HL-60/S4 treated with retinoic acid at 250 ng/mL for 4 days and 3 days (cell line): Measurements from ENCODE around the gene GMCL1.
"Not testable (repeated sequence)": the region's sequence is repeated elsewhere in the genome, so short reads cannot be mapped to it uniquely, and the experiment has no call there.

ENCODE experiments used
- in situ Hi-C: fragments of 300-500 bp; cut with MboI; formaldehyde crosslinking; loops from 2 replicates; pipeline ENCODE4 v1.7.0; 2022; ENCODE audit warnings: low sequenced_read_pairs

The GMCL1 gene

GRCh38 chr2:69847068-69847828 is 17.8 kb downstream of the GMCL1 start:
- in situ Hi-C loops: no loop called here

GRCh38 chr2:69848186-69848790 is 18.8 kb downstream of the GMCL1 start:
- in situ Hi-C loops: no loop called here

- in situ Hi-C loops: no loop called here
These were observed 28.8 kb downstream of the GMCL1 start for GRCh38 chr2:69858261-69858660.

GRCh38 chr2:69863298-69863697 is 33.8 kb downstream of the GMCL1 start:
- in situ Hi-C loops: no loop called here

GRCh38 chr2:69888451-69888850 is 59.0 kb downstream of the GMCL1 start:
- in situ Hi-C loops: no loop called here

- in situ Hi-C loops: no loop called here
These were observed 59.8 kb downstream of the GMCL1 start for GRCh38 chr2:69889302-69889701.

- in situ Hi-C loops: no loop called here
These were observed 61.4 kb downstream of the GMCL1 start for GRCh38 chr2:69890881-69891280.

- in situ Hi-C loops: not testable (repeated sequence)
These were observed 63.5 kb downstream of the GMCL1 start for GRCh38 chr2:69892838-69893424.

GRCh38 chr2:69893684-69894551 is 64.5 kb downstream of the GMCL1 start, which contains the start of gene SNRNP27:
TSS of gene SNRNP27 (plus strand) at chr2:69893956. CDS start at chr2:69893985, 29 bp downstream.
- in situ Hi-C loops: no loop called here

- in situ Hi-C loops: not testable (repeated sequence)
These were observed 65.3 kb downstream of the GMCL1 start for GRCh38 chr2:69894737-69895136.

- in situ Hi-C loops: loop anchor here (25.0 kb wide), 2 partner anchors 385 to 735 kb away; partner anchors contain the start of gene SNRPG
These were observed 72.9 kb downstream of the GMCL1 start for GRCh38 chr2:69902213-69902922.

GRCh38 chr2:69907216-69907615 is 77.8 kb downstream of the GMCL1 start:
- in situ Hi-C loops: loop anchor here (25.0 kb wide), 2 partner anchors 380 to 730 kb away; partner anchors contain the start of gene SNRPG

- in situ Hi-C loops: loop anchor here (10.0 to 25.0 kb wide), 4 partner anchors 153 to 725 kb away; partner anchors contain the start of gene SNRPG
These were observed 82.6 kb downstream of the GMCL1 start for GRCh38 chr2:69911985-69912563.

GRCh38 chr2:69914164-69914949 is 84.9 kb downstream of the GMCL1 start:
- in situ Hi-C loops: loop anchor here (10.0 to 25.0 kb wide), 4 partner anchors 150 to 723 kb away; partner anchors contain the start of gene SNRPG

- in situ Hi-C loops: loop anchor here (10.0 to 25.0 kb wide), 4 partner anchors 150 to 722 kb away; partner anchors contain the start of gene SNRPG
These were observed 85.8 kb downstream of the GMCL1 start, which contains the start of gene MXD1 for GRCh38 chr2:69914950-69915945. TSS of gene MXD1 (plus strand) at chr2:69915109. CDS start at chr2:69915331, 222 bp downstream.

- in situ Hi-C loops: loop anchor here (10.0 to 25.0 kb wide), 4 partner anchors 149 to 721 kb away; partner anchors contain the start of gene SNRPG
These were observed 86.6 kb downstream of the GMCL1 start for GRCh38 chr2:69916106-69916505.

- in situ Hi-C loops: loop anchor here (10.0 to 25.0 kb wide), 4 partner anchors 147 to 719 kb away; partner anchors contain the start of gene SNRPG
These were observed 88.4 kb downstream of the GMCL1 start for GRCh38 chr2:69917852-69918251.
